NCI-H2196 (cell line): ENCODE results near the gene TRIP11.

Experiments
- DNase-seq: peaks from one replicate; lab custom pipeline; 2025; ENCODE audit not compliant: unreplicated experiment; lab: John Stamatoyannopoulos, UW

Gene TRIP11

GRCh38 chr14:91925727-91926121 lies 114.1 kb downstream of the TRIP11 start:
- DNase-seq: no peak

- DNase-seq: no peak
These were observed 114.7 kb downstream of the TRIP11 start for GRCh38 chr14:91925001-91925726.

- no peak for DNase-seq
These were observed 119.3 kb downstream of the TRIP11 start for GRCh38 chr14:91920526-91920925.

GRCh38 chr14:91919814-91920213 lies 120.0 kb downstream of the TRIP11 start:
- DNase-seq: no peak

- DNase-seq: no peak
These were observed 121.5 kb downstream of the TRIP11 start for GRCh38 chr14:91918186-91918883.
